Nucleus accumbens (tissue), 56 donors: Measurements from ENCODE around the gene DICER1.

Source experiments
- DNase-seq, 56 donors: peaks; one replicate each; lab custom pipeline; 2025; lab: John Stamatoyannopoulos, UW

Gene DICER1

GRCh38 chr14:95126906-95127530, 30.3 kb downstream of the DICER1 start:
- no peak for DNase-seq

- DNase-seq: no peak
Observed at GRCh38 chr14:95125915-95126314, 31.4 kb downstream of the DICER1 start.

DNA sequence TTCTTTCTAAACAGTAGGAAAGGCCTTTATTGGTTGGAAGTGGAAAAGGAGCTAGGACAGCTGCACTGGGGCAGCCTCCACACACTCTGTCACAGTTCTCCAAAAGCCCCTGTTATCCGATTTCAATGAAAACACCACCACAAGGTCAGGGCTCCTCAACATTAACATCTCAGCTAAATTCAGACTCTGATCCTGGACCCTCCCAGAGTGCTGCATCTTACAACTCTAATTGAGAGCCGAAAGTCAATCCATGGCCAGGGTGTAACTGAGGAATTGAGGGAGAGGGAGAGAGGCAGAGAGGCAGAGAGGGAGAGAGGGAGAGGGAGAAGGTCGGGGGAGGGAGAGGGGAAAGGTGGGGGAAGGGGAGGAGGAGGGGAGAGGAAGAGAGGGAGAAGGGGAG, 32.1 kb downstream of the DICER1 start:
- DNase-seq: no peak

GRCh38 chr14:95123891-95124579, 33.3 kb downstream of the DICER1 start:
- DNase-seq: peak in 4 of 56 donors; percentile 20 to 45 (median 27)

DNA sequence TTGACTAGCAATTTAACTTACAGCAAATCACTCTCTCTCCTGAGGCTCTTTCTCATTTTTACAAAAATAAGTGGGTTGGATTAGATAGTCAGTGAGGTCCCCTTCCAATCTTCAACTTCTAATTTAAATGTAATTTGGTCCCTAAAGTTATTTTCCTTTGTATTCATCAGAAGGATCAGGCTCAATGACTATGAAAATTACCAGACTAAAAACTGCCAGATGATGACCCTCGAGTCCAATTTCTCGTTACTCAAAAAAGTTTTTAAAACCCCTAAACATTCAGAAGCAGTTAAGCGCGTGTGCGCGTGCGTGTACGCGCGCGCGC, 34.7 kb downstream of the DICER1 start:
- no peak for DNase-seq

DNA sequence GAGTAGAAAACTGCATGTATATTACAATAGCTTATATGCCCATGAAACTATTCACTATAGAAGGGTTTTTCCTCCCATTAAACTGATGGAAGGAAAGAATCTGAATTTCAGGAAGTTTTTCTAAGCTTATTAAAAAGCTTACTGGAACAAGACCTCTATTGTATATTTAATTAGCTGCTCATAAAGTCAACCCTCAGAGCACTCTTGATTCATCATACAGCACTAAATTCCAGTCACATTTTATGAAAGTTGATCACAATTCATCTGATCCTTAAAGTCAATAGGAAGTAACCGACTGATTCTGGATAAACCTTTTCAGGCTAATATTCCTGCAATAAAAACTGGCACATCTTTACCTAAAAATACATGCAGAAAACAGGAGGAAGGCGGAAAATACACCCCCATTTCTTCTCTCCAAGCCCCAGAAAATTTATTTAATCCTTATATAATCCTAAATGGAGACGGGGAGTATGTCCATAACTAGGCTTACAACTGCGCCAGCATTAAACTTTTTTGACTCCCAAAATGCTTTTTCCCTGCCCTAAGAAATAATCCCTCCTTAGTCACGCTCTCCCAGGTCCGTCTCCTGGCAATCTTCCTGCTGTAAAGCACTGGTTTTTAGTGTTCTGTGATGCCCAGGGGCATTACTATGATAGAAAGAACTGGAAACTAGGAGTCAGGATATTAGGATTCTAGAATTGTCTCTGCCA, 35.3 kb downstream of the DICER1 start:
- DNase-seq: no peak

DNA sequence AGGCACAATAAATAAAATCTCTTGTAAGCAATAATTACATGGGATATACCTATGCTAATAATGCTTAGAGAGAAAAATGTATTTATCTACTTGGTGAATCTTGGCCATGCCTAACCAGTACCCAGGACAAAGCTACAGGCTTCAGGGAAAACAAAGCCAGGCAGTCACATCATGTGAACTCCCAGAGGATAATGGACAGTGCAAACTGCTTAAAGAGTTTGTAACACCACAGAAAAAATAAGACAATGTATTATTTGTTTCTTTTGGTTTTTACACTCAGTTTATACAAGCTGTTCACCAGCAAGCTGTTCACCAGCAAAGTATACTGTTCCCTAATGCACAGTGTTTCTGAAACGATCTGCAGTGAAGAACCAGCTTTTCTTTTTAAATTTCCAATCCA, 38.0 kb downstream of the DICER1 start:
- peak in 30 of 56 donors; percentile 21 to 81 (median 44) for DNase-seq

DNA sequence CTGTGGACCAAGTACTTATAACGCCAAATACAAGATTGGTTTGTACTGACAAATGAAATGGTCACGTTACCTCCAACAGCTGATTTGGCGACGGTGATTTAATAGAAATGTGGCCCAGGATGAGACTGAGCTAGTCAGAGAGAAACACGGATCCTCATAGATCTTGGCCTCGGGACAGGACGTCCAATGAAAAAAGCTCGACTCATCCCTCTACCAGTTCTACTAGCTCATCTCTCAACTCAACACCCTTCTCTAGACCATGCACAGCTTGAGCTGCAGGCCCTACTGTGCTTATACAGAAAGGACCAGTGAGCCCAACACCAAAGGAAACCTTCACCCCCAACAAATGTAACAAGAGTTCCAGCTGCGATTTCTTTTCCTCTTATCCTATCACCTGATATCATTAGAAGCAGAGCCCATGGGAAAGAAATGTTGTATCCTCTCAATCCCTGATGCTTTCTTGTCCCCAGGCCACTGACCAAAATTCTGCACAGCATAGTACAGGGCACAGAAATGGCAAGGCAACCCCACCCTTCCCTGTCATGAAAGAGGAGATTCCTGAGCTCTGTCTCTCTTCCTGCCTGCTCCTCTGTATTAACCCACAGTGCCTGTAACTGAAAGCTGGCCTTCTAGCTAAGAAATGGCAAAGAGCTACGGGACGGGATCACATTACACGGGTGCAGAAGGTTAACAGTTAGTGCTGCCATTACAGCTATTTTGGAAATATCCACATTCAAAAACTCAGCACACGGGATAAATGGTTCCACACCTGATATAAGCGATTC, 39.2 kb downstream of the DICER1 start:
- no peak for DNase-seq

GRCh38 chr14:95113476-95113875, 43.9 kb downstream of the DICER1 start:
- DNase-seq: no peak

DNA sequence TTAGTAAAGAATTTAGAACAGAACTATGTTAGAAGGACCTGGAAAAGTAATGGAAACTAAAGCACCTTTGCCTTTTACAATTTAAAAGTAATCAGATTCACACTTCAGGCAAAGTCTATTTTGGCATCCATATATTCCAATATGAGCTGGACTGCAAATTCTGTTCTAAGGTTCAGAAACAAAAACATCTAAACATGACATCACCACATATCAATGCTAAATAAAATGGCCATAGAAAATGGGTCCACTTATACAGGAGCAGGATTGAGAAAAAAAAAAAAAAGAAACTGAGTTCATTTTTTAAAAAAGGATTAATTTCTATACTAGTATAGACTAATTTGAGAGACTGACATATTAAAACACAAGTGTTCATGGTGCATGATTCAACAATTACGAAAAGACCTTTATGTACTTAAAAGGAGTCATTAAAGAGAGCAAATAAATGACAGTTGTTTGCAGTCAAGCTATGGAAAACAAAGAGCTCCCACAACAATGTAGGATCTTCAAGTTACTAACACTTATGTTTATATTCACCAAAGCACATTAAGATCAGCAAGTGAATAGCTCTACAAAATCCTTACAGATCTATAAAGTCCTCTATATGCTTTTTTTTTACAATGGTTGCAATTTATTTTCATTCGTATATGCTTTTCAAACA, 45.7 kb downstream of the DICER1 start:
- DNase-seq: no peak

- DNase-seq: no peak
Observed at GRCh38 chr14:95110178-95110577, 47.2 kb downstream of the DICER1 start.

- no peak for DNase-seq
Observed at GRCh38 chr14:95107711-95108110, 49.6 kb downstream of the DICER1 start.

GRCh38 chr14:95106971-95107370, 50.4 kb downstream of the DICER1 start:
- DNase-seq: no peak

GRCh38 chr14:95104911-95105310, 52.4 kb downstream of the DICER1 start:
- DNase-seq: no peak

DNA sequence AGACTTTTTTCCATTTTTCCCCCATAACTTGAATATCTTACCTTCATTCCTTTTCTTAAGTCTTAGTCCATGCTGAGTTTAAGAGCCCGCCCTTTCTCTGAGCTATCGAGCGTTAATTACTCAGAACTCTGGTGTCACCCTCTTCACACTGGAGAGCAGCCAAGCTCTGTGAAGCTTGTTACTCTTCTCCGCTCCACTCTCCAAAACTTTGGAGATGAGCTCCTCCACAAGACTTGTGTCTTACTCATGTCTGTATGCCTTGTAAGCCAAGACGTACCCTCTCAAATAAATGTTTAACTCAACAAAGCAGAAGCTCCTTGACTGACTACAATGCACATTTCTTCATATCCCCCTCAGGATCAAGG, 54.7 kb downstream of the DICER1 start:
- DNase-seq: peak in 1 of 56 donors; percentile 63

DNA sequence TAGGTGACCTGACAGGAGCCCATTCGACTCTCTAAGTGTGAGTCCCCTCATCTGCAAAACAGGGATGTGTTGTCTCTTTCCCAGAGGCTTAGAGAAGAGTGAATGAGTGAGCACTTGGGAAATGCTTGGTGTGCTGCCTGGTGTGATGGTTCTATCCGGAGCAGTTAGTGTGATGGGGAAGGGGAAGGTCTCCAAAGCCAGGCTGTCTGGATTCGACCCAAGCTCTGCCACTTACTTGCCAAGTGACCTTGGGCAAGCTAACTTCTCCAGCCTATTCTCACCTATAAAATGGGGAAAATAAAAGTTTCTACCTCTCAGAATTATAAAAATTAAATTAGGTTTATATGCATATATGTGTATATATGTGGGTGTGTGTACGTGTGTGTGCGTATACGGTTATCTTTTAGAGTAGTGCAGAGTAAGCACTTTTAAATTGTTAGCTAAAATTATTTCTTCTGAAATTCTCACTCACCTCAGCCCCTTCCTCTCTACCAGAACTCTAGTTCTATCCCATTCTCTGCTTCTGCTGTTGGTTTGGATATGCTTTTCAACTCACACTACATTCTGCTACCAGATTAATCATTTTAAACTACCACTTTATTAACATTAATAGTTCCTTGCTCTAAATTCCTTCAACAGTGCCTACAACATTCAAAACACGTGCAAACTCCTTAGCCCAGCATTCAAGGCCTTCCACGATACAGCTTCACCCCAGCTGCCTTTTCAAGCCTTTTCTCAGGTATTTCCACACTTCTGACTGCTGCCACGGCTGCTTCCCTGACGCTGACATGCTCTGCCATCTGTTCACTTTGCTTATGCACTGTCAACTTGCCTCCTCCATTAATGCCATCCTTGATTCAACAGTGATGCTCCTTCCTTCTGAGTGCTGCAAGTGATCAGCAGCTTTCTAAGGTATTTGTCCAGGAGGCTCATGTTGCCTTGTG, 55.3 kb downstream of the DICER1 start:
- no peak for DNase-seq

DNA sequence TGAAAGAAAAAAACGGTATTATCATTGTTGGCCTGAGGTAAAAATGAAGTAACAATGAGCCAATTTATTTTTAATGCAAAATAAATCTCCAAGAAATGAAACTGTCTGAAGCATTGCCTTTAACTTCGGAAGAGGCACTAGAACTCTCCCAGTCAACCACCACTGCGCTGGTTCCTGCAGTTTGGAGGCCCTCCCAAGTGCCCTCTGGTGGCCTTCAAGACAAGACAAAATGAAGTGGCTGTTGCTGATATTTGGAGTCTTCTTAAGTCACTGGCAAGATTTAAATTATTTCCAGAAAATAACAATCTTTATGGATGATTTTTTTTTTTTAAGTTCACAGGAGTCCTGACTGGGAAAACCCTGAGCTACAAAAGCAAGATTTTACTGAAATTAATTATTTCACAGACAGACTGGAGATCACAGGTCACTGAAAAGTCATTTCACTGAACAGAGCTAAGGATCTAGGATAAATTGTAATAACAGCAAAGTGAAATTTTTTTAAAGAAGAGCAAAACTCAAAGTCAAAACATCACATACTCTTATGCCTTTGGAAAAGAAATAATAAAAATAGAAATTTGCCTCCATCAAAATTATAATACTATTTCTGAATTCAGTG, 58.2 kb downstream of the DICER1 start:
- peak in 24 of 56 donors; percentile 17 to 70 (median 40) for DNase-seq

DNA sequence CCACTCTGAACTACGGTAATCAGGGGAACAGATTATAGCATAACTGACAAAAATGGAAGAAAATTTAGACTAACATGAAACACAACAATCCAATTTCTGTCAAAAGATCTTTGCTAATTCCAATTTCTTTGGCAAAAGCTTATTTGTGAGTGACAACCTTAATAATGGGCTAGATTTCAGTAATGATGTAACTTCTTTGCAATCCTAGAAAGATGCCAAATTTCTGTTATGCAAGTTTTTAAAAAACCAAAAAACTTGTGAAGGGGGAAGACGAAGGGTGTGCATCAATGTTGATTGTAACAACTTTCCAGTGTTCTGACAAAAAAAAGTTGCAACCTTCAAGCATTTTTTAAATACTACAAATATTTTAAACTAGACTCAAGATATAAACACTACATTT, 59.9 kb downstream of the DICER1 start:
- no peak for DNase-seq

DNA sequence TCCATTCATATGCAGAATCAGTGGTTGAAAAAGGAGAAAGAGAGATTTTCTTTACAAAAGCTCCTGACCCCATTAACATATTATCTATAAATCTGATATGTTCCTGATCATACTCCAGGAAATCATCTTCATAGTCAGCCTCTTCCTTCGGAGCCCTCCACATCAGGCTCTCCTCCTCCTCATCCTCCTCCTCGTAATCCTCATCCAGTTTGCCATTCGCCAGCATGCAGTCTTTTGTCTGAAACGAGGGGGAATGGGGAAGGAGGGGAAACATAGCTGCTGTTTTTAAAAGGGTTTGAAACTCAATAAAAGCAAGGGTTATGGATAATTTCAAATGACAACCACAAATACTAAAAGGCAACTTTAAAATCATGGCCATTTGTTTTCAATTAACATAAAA, 60.9 kb downstream of the DICER1 start:
- DNase-seq: no peak
